HFFc6 (cell line): Measurements from ENCODE around the gene APP. TPM values are rescaled to one million over a fixed set of nuclear protein-coding genes. Genes with fewer than 3 reads are reported as not detected.

Experiments
- DNase-seq: peaks from one replicate; pipeline ENCODE4 v3.0.0-alpha.2; 2018
- H3K27ac Mint-ChIP-seq: 2 replicates; pipeline ENCODE4 v1.8.0; 2020; ENCODE audit warnings: mild to moderate bottlenecking, mixed read lengths
- H3K27me3 Mint-ChIP-seq: 2 replicates; pipeline ENCODE4 v1.8.0; 2021; ENCODE audit warnings: mild to moderate bottlenecking, moderate library complexity, mixed read lengths; ENCODE audit not compliant: insufficient read depth
- H3K36me3 Mint-ChIP-seq: 2 replicates; pipeline ENCODE4 v1.8.0; 2021; ENCODE audit warnings: low read depth, mixed read lengths
- H3K4me1 Mint-ChIP-seq: 2 replicates; pipeline ENCODE4 v1.8.0; 2020; ENCODE audit warnings: low read depth, mixed read lengths
- H3K4me3 Mint-ChIP-seq: 2 replicates; pipeline ENCODE4 v1.8.0; 2020; ENCODE audit warnings: mild to moderate bottlenecking, moderate library complexity, mixed read lengths
- H3K9me3 Mint-ChIP-seq: 2 replicates; pipeline ENCODE4 v1.8.0; 2020; ENCODE audit warnings: mild to moderate bottlenecking, mixed read lengths
- CTCF ChIP-seq: fragments of 200-600 bp; sonication (generic); IDR thresholded peaks from 2 replicates; pipeline ENCODE4 v1.5.0; 2021; ENCODE audit warnings: antibody characterized with exemption, mild to moderate bottlenecking
- total RNA-seq, 6 experiments: library from RNA; stranded (reverse); fragmentation: NEBNext Ultra II Directional; extraction: Animal tissue kit (Norgen Biotek cat#: 25700); gene quantifications; 2 replicates in 1 of 6; 3 replicates in 5 of 6; pipeline ENCODE4 v1.2.3, GENCODE V29; 2021

The APP gene
- total RNA-seq, 6 experiments from 2014 or later: 396 to 438 (median 425) TPM

DNA sequence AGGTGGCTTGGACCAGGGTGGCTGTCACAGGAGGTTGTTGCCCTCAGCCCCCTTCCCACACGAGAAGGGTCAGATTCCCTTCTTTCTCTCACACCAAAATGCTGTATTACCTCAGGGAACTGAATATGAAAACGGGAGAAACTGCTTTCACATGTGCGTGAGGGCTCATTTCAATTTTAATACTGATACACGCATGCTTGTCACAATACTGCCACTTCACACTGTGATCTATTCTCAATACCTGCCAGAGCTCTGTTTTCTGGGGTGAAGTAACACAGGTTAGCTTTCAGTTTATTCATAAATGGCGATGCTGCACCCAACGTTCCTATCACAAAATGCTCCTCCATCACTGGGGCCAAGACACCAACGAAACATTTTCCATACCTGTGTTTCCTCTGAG, 181.8 kb downstream of the APP start:
- Mint-ChIP-seq H3K4me3 (no peak overlapping the region), H3K27ac (no peak overlapping the region)
- no peak for TF ChIP-seq CTCF

DNA sequence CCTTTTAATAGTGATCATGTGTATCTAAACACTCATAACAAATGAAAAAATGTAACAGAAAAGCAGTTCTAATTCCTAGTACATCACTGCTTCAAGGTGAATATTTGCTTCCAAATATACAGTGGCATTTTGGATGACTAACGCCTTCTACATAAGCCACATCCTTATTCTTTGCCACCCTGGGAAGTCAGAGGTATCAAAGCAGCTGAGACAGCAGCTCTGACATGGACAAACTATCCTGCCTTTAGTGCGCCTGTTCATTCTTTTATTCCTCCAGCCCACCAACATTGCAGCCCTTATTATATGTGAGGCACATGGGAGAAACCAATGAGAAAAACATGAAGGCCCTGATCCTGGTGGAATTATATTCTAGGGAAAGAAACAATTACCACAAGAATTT, 183.0 kb downstream of the APP start:
- H3K36me3 Mint-ChIP-seq: peaks cover 26% of the 10 kb centered on the region
- H3K4me1 Mint-ChIP-seq: peaks cover 10% of the 10 kb centered on the region
- H3K4me3 Mint-ChIP-seq: no peak overlapping the region
- no peak for DNase-seq
- no peak for TF ChIP-seq CTCF
- H3K9me3 Mint-ChIP-seq: no peaks in the 10 kb centered on the region
- peaks cover 4% of the 10 kb centered on the region for H3K27me3 Mint-ChIP-seq
- no peak overlapping the region; the same call in 1 of the 2 replicates for H3K27ac Mint-ChIP-seq

More for the DNA sequence above, 181.8 kb downstream of the APP start:
- Mint-ChIP-seq H3K9me3 (no peaks in the 10 kb centered on the region), H3K4me1 (peaks cover 10% of the 10 kb centered on the region), H3K36me3 (peaks cover 24% of the 10 kb centered on the region), H3K27me3 (peaks cover 4% of the 10 kb centered on the region)
- no peak for DNase-seq

DNA sequence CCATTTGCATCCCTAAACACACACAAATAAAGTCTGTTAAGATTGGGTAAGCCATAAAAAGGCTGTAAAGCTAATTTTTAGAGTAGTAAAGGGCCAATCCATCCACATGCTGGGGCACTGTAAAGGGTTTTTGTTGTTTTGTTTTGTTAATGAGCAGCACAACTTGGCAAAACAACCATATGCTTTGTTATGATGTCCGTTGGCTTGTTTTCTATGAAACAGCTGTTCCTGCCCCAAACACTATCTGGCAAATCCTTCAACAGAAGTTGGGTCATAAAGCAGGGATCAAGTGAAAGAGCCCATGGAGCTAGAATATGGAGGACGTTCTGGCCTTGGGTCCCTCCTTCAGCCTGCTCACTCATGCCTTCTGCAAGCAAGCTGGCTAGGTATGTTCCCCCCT, 183.6 kb downstream of the APP start:
- peaks cover 28% of the 10 kb centered on the region for H3K36me3 Mint-ChIP-seq
- no peak overlapping the region for H3K4me3 Mint-ChIP-seq
- no peak for TF ChIP-seq CTCF
- no peak for DNase-seq
- no peaks in the 10 kb centered on the region for H3K9me3 Mint-ChIP-seq
- peaks cover 10% of the 10 kb centered on the region for H3K4me1 Mint-ChIP-seq
- H3K27ac Mint-ChIP-seq: no peak overlapping the region
- H3K27me3 Mint-ChIP-seq: peaks cover 4% of the 10 kb centered on the region

DNA sequence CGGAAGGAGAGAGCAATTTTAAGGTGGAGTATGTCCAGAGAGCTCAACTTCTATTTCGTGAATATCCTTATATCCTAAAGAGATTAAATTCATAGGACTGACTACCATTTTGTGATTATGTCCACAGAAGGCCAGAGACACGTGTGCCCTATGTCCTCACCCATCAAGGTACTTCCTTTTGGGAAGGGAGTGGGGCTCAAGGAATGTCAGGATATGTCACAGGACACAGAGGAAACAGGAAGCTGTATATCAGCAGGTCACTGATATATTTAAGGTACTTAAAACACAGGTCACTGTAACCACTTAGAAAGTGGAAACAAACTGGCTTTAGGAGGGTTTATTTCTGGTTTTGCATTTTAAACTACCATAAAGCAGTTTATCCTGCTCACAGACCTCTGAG, 184.6 kb downstream of the APP start:
- peaks cover 10% of the 10 kb centered on the region for H3K4me1 Mint-ChIP-seq
- TF ChIP-seq CTCF: no peak
- H3K27me3 Mint-ChIP-seq: peaks cover 4% of the 10 kb centered on the region
- peaks cover 28% of the 10 kb centered on the region for H3K36me3 Mint-ChIP-seq
- no peak for DNase-seq
- no peak overlapping the region for H3K27ac Mint-ChIP-seq
- no peaks in the 10 kb centered on the region for H3K9me3 Mint-ChIP-seq
- no peak overlapping the region for H3K4me3 Mint-ChIP-seq

GRCh38 chr21:25984538-25984937, 186.0 kb downstream of the APP start:
- Mint-ChIP-seq H3K27ac (no peak overlapping the region), H3K4me3 (no peak overlapping the region), H3K27me3 (peaks cover 5% of the 10 kb centered on the region), H3K9me3 (no peaks in the 10 kb centered on the region), H3K36me3 (peaks cover 42% of the 10 kb centered on the region), H3K4me1 (peaks cover 10% of the 10 kb centered on the region)
- TF ChIP-seq CTCF: no peak
- DNase-seq: no peak

DNA sequence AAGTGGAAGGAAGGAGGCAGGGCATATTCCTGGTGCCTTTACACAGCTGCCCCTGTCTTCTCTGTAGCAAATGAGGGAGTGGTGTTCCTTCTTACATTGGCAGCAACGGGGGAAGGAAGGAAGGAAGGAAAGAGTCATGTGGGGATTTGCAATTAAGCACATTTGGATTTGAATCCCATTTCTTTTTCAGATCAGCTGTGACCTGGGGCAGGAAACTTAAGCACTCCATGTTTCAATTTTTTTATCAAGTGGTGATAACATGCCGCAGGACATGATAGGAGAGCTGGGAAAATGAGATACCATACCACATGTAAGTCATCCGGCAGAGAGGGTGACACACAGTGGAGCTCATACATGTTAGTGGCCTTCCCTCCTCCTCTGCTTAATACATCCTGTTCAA, 186.8 kb downstream of the APP start:
- peaks cover 42% of the 10 kb centered on the region for H3K36me3 Mint-ChIP-seq
- no peak for TF ChIP-seq CTCF
- H3K9me3 Mint-ChIP-seq: no peaks in the 10 kb centered on the region
- peak overlapping the region; percentile 39; the same call in 1 of the 2 replicates for H3K27ac Mint-ChIP-seq
- H3K27me3 Mint-ChIP-seq: peaks cover 5% of the 10 kb centered on the region
- DNase-seq: no peak
- peaks cover 10% of the 10 kb centered on the region for H3K4me1 Mint-ChIP-seq
- no peak overlapping the region for H3K4me3 Mint-ChIP-seq
